Mesenchymal stem cell (in vitro differentiated cells and primary cell): ENCODE results near the gene EXOC6B.
"Not testable (repeated sequence)": the region's sequence is repeated elsewhere in the genome, so short reads cannot be mapped to it uniquely, and the experiment has no call there.

Experiments
- DNase-seq: peaks from one replicate; pipeline ENCODE4 v3.0.0-alpha.2; 2013
- H2AFZ ChIP-seq: one replicate; pipeline ENCODE4 v1.6.1; 2013; ENCODE audit warnings: low read depth, mild to moderate bottlenecking, control low read depth, inconsistent platforms, low read length, moderate library complexity
- H2AK5ac ChIP-seq: 2 replicates; pipeline ENCODE4 v1.6.1; 2013; ENCODE audit warnings: low read length, moderate library complexity, mild to moderate bottlenecking, inconsistent platforms; ENCODE audit not compliant: severe bottlenecking
- H2BK120ac ChIP-seq: one replicate; pipeline ENCODE4 v1.6.1; 2013; ENCODE audit warnings: low read depth, mild to moderate bottlenecking, inconsistent platforms, low read length, moderate library complexity
- H2BK12ac ChIP-seq, 2 experiments: one replicate each; pipeline ENCODE4 v1.6.1; 2013; ENCODE audit warnings: inconsistent platforms in 2 of 2, low read length in 2 of 2, mild to moderate bottlenecking in 2 of 2, moderate library complexity in 2 of 2, control low read depth in 1 of 2
- H2BK15ac ChIP-seq: one replicate; pipeline ENCODE4 v1.6.1; 2013; ENCODE audit warnings: mild to moderate bottlenecking, low read depth, inconsistent platforms; ENCODE audit not compliant: poor library complexity, severe bottlenecking
- H2BK5ac ChIP-seq: 2 replicates; pipeline ENCODE4 v1.6.1; 2013; ENCODE audit warnings: low read depth, mild to moderate bottlenecking, low read length, control low read depth, inconsistent platforms; ENCODE audit not compliant: poor library complexity, severe bottlenecking
- H3K14ac ChIP-seq, 2 experiments: one replicate each; pipeline ENCODE4 v1.6.1; 2013; ENCODE audit warnings: inconsistent platforms in 2 of 2, low read length in 2 of 2, control low read depth in 1 of 2, mild to moderate bottlenecking in 1 of 2, moderate library complexity in 1 of 2
- H3K18ac ChIP-seq, 2 experiments: one replicate each; pipeline ENCODE4 v1.6.1; 2013; ENCODE audit warnings: inconsistent platforms in 2 of 2, low read length in 2 of 2, control low read depth in 1 of 2, low read depth in 1 of 2, mild to moderate bottlenecking in 1 of 2
- H3K23ac ChIP-seq, 2 experiments: one replicate each; pipeline ENCODE4 v1.6.1; 2013; ENCODE audit warnings: inconsistent platforms in 2 of 2, low read length in 2 of 2, mild to moderate bottlenecking in 2 of 2, moderate library complexity in 2 of 2, control low read depth in 1 of 2
- H3K27ac ChIP-seq: 2 replicates; pipeline ENCODE4 v1.5.1; 2013; ENCODE audit warnings: mild to moderate bottlenecking, moderate library complexity, low read length, control low read depth, inconsistent platforms; ENCODE audit not compliant: poor library complexity, severe bottlenecking
- H3K27me3 ChIP-seq, 2 experiments: 2 replicates each; pipeline versions ENCODE4 v1.6.1 to v1.7.0; 2013; ENCODE audit warnings: low read length in 2 of 2, mild to moderate bottlenecking in 2 of 2, moderate library complexity in 2 of 2, control low read depth in 1 of 2, inconsistent platforms in 1 of 2; ENCODE audit not compliant: control insufficient read depth in 1 of 2, insufficient read depth in 1 of 2
- H3K36me3 ChIP-seq, 2 experiments: 2 replicates each; pipeline versions ENCODE4 v1.6.1 to v1.7.0; 2013; ENCODE audit warnings: low read length in 2 of 2, control low read depth in 1 of 2, inconsistent platforms in 1 of 2, low read depth in 1 of 2, mild to moderate bottlenecking in 1 of 2; ENCODE audit not compliant: insufficient read depth in 2 of 2, control insufficient read depth in 1 of 2
- H3K4ac ChIP-seq, 2 experiments: one replicate each; pipeline ENCODE4 v1.6.1; 2013; ENCODE audit warnings: inconsistent platforms in 2 of 2, low read length in 2 of 2, mild to moderate bottlenecking in 2 of 2, moderate library complexity in 2 of 2, control low read depth in 1 of 2, low read depth in 1 of 2
- H3K4me1 ChIP-seq: 2 replicates; pipeline ENCODE4 v1.6.1; 2013; ENCODE audit warnings: low read depth, low read length, control low read depth; ENCODE audit not compliant: control insufficient read depth, insufficient read depth
- H3K4me2 ChIP-seq: 2 replicates; pipeline ENCODE4 v1.6.1; 2013; ENCODE audit warnings: low read length, mild to moderate bottlenecking, inconsistent platforms; ENCODE audit not compliant: poor library complexity, severe bottlenecking
- H3K4me3 ChIP-seq, 2 experiments: 2 replicates each; pipeline versions ENCODE4 v1.5.1 to v1.7.0; 2013; ENCODE audit warnings: low read length in 2 of 2, mild to moderate bottlenecking in 2 of 2, control low read depth in 1 of 2, low read depth in 1 of 2; ENCODE audit not compliant: insufficient read depth in 1 of 2
- H3K79me1 ChIP-seq: replicated peaks from 2 replicates; pipeline ENCODE4 v1.6.1; 2013; ENCODE audit warnings: mild to moderate bottlenecking, control low read depth, low read length, inconsistent platforms; ENCODE audit not compliant: poor library complexity, severe bottlenecking
- H3K9ac ChIP-seq: 2 replicates; pipeline ENCODE4 v1.7.0; 2013; ENCODE audit warnings: mild to moderate bottlenecking, low read length, moderate library complexity
- H3K9me3 ChIP-seq: 2 replicates; pipeline ENCODE4 v1.7.0; 2013; ENCODE audit warnings: mild to moderate bottlenecking, low read length; ENCODE audit not compliant: control insufficient read depth
- H4K8ac ChIP-seq: one replicate; pipeline ENCODE4 v1.6.1; 2013; ENCODE audit warnings: inconsistent platforms, mild to moderate bottlenecking, low read length, moderate library complexity
- H4K91ac ChIP-seq: one replicate; pipeline ENCODE4 v1.6.1; 2013; ENCODE audit warnings: mild to moderate bottlenecking, low read length, inconsistent platforms
- WGBS: methylation state at CpG from one replicate; pipeline ENCODE4 v1.1.7; 2013; ENCODE audit warnings: mixed read lengths; 5-methylcytosine and 5-hydroxymethylcytosine counted together

Gene EXOC6B

DNA sequence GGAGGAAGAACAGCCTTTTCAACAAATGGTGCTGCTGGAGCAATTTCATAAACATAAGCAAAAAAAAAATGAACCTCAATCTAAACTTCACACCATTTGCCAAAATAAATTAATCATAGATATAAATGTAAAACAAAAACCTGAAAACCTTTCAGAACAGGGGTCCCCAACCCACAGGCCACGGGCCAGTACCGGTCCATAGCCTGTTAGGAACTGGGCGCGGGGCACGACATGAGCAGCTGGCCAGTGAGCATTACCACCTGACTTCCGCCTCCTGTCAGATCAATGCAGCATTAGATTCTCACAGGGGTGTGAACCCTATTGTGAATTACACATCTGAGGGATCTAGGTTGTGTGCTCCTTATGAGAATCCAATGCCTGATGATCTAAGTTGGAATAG lies 176.0 kb downstream of the EXOC6B start:
- no peak overlapping the region for H2BK12ac ChIP-seq
- H3K27me3 ChIP-seq: no peaks in the 10 kb centered on the region
- no peak overlapping the region for H2BK5ac ChIP-seq
- H2AK5ac ChIP-seq: no peak overlapping the region
- H3K23ac ChIP-seq: no peak overlapping the region
- H2BK15ac ChIP-seq: no peak overlapping the region
- no peaks in the 10 kb centered on the region for H3K36me3 ChIP-seq
- H3K9me3 ChIP-seq: no peaks in the 10 kb centered on the region
- no peak overlapping the region for H2BK120ac ChIP-seq
- H3K4ac ChIP-seq: no peak overlapping the region
- H2AFZ ChIP-seq: no peak overlapping the region
- no peak overlapping the region for H3K4me3 ChIP-seq
- no peak overlapping the region for H3K27ac ChIP-seq
- no peak overlapping the region for H3K4me2 ChIP-seq
- H3K18ac ChIP-seq: no peak overlapping the region
- no peak for DNase-seq
- no peaks in the 10 kb centered on the region for H3K4me1 ChIP-seq
- no peak overlapping the region for H3K14ac ChIP-seq
- peaks cover 4% of the 10 kb centered on the region for H3K79me1 ChIP-seq
- H4K8ac ChIP-seq: no peak overlapping the region
- no peak overlapping the region for H3K9ac ChIP-seq
- H4K91ac ChIP-seq: no peak overlapping the region
- 93% methylated on average over 5 of the region's 6 CpGs for WGBS

DNA sequence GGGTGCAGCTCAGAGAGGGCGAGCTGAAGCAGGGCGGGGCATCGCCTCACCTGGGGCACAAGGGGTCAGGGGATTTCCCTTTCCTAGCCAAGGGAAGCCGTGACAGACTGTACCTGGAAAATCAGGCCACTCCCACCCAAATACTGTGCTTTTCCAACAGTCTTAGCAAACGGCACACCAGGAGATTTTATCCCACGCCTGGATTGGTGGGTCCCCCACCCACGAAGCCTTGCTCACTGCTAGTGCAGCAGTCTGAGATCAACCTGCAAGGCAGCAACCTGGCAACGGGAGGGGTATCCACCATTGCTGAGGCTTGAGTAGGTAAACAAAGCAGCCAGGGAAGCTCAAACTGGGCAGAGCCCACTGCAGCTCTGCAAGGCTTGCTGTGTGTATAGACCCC lies 184.6 kb downstream of the EXOC6B start:
- not testable (repeated sequence) for H4K8ac ChIP-seq, H3K36me3 ChIP-seq, H3K9ac ChIP-seq, H2BK12ac ChIP-seq, H3K4me1 ChIP-seq, H3K4me2 ChIP-seq, H3K4ac ChIP-seq, H3K14ac ChIP-seq, H3K27ac ChIP-seq, H2BK120ac ChIP-seq, H4K91ac ChIP-seq, H3K27me3 ChIP-seq, H3K4me3 ChIP-seq, H2BK15ac ChIP-seq, DNase-seq, H2AFZ ChIP-seq, H2BK5ac ChIP-seq, H3K18ac ChIP-seq, H3K23ac ChIP-seq, H2AK5ac ChIP-seq, H3K9me3 ChIP-seq
- 96% methylated on average over 8 of the region's 8 CpGs for WGBS
- H3K79me1 ChIP-seq: peaks cover 23% of the 10 kb centered on the region

DNA sequence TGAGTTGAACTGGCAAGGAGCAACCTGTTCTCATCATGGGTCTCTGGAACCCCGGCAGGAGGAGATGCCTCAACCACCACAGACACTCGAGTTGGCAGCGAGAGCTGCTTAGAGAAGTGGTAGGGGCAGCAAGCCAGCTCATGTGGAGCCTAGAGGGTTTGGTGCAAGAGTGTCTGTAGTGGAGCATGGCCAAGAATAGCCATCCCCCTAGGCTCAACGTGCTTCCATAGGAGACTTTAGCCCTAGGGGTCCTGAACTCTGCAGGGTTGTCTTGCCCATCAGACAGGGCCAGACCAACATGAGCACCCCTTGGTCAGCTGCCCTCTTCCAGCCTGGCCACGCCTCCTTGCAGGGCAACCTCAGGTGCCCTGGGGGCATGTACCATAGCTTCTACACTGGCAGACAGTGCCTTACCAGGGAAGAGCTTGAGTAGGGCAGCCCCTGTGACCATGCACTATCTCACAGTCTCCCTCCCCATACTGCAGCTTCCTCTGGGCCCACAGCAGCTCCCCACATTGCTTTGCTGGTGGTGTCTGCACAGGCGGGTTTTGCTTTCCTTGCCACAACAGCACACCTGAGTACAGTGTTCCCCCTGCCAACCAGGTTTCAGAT lies 187.1 kb downstream of the EXOC6B start:
- Histone ChIP-seq H2BK12ac (no peak overlapping the region), H3K23ac (no peak overlapping the region), H2AK5ac (no peak overlapping the region), H3K27me3 (no peaks in the 10 kb centered on the region), H3K18ac (peak overlapping the region in 1 of 2 experiments; percentile 16), H3K4me3 (no peak overlapping the region), H3K4ac (no peak overlapping the region), H3K4me1 (no peaks in the 10 kb centered on the region), H2AFZ (no peak overlapping the region), H3K79me1 (peaks cover 27% of the 10 kb centered on the region), H3K27ac (no peak overlapping the region), H4K91ac (no peak overlapping the region), H3K4me2 (no peak overlapping the region), H4K8ac (no peak overlapping the region), H3K9ac (no peak overlapping the region), H3K9me3 (no peaks in the 10 kb centered on the region), H2BK120ac (no peak overlapping the region), H3K36me3 (peaks cover 0 to 6% of the 10 kb centered on the region in 2 experiments), H2BK5ac (no peak overlapping the region), H2BK15ac (no peak overlapping the region), H3K14ac (peak overlapping the region in 1 of 2 experiments; percentile 77)
- WGBS: 96% methylated on average over 6 of the region's 6 CpGs
- DNase-seq: no peak

DNA sequence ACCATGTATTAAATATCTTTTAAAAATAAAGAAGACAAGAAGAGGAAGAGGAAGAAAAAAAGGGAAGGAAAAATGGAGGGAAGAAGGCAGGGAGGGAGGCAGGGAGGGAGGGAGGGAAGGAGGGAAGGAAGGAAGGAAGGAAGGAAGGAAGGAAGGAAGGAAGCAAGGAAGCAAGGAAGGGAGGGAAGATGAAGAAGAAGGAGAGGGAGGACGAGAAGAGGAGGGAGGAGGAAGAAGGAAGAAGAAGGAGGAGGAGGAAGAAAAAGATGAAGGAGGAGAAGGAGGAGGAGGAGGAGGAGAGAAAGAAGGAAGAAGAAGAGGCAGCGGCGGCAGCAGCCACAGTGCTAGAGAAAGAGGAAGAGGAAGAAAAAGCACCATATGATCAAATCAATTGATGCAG lies 189.6 kb downstream of the EXOC6B start:
- 83% methylated on average over 1 of the region's 3 CpGs for WGBS
- Histone ChIP-seq H3K14ac (no peak overlapping the region), H2AK5ac (no peak overlapping the region), H3K4me3 (no peak overlapping the region), H2BK5ac (no peak overlapping the region), H3K27me3 (no peaks in the 10 kb centered on the region), H3K4ac (no peak overlapping the region), H3K36me3 (peaks cover 0 to 4% of the 10 kb centered on the region in 2 experiments), H2BK15ac (no peak overlapping the region), H3K23ac (no peak overlapping the region), H3K4me2 (no peak overlapping the region), H3K9me3 (no peaks in the 10 kb centered on the region), H4K8ac (no peak overlapping the region), H2BK12ac (no peak overlapping the region), H3K79me1 (peaks cover 24% of the 10 kb centered on the region), H3K18ac (no peak overlapping the region), H4K91ac (no peak overlapping the region), H2BK120ac (no peak overlapping the region), H2AFZ (no peak overlapping the region), H3K4me1 (no peaks in the 10 kb centered on the region), H3K9ac (no peak overlapping the region), H3K27ac (no peak overlapping the region)
- DNase-seq: no peak
